HG02588 (cell line): Measurements from ENCODE around the gene AP1G2.

Experiments used
- ATAC-seq: cut with Tn5 transposase; IDR thresholded peaks from one replicate; pipeline ENCODE4 v1.9.1; 2021; ENCODE audit warnings: mild to moderate bottlenecking, moderate library complexity; ENCODE audit not compliant: unreplicated experiment

Gene AP1G2

GRCh38 chr14:23572524-23572828 lies 4.9 kb upstream of the AP1G2 start:
- ATAC-seq, result no peak

GRCh38 chr14:23571701-23572523 lies 4.3 kb upstream of the AP1G2 start:
- no peak for ATAC-seq

GRCh38 chr14:23570806-23571483 lies 3.4 kb upstream of the AP1G2 start:
- ATAC-seq, result no peak

GRCh38 chr14:23569443-23570151 lies 2.0 kb upstream of the AP1G2 start:
- ATAC-seq, result no peak

GRCh38 chr14:23568600-23569331 lies 1.2 kb upstream of the AP1G2 start:
- no peak for ATAC-seq

- no peak for ATAC-seq
Observed at GRCh38 chr14:23568021-23568599, 519 bp upstream of the AP1G2 start.

- ATAC-seq, result no peak
Observed at GRCh38 chr14:23566778-23567185, 809 bp downstream of the AP1G2 start.

- no peak for ATAC-seq
Observed at GRCh38 chr14:23566112-23566777, 1.3 kb downstream of the AP1G2 start.

GRCh38 chr14:23565626-23566025 lies 2.0 kb downstream of the AP1G2 start:
- no peak for ATAC-seq

- ATAC-seq, result no peak
Observed at GRCh38 chr14:23564876-23565275, 2.7 kb downstream of the AP1G2 start.

GRCh38 chr14:23564181-23564812 lies 3.3 kb downstream of the AP1G2 start:
- ATAC-seq, result no peak

GRCh38 chr14:23563473-23564180 lies 4.0 kb downstream of the AP1G2 start:
- no peak for ATAC-seq

- no peak for ATAC-seq
Observed at GRCh38 chr14:23562822-23563472, 4.6 kb downstream of the AP1G2 start.

- no peak for ATAC-seq
Observed at GRCh38 chr14:23561873-23562821, 5.4 kb downstream of the AP1G2 start.

- ATAC-seq, result no peak
Observed at GRCh38 chr14:23561259-23561658, 6.3 kb downstream of the AP1G2 start.

GRCh38 chr14:23559926-23560520 lies 7.6 kb downstream of the AP1G2 start:
- ATAC-seq, result no peak
